IPS-18c (cell line): ENCODE results near the gene AUNIP.

Experiments used
- H3K4me3 ChIP-seq: 2 replicates; pipeline ENCODE4 v1.7.0; 2013; ENCODE audit warnings: low read depth, mild to moderate bottlenecking, low read length, moderate library complexity; ENCODE audit not compliant: insufficient read depth
- H3K9me3 ChIP-seq: one replicate; pipeline ENCODE4 v1.6.1; 2013; ENCODE audit warnings: mild to moderate bottlenecking, low read length, moderate library complexity; ENCODE audit not compliant: control insufficient read depth, insufficient read depth

AUNIP gene

GRCh38 chr1:25820247-25821111, 38.8 kb downstream of the AUNIP start:
- H3K4me3 ChIP-seq, result peak overlapping the region; percentile 94
- no peaks in the 10 kb centered on the region for H3K9me3 ChIP-seq

- peak within 1 kb of the TSS; percentile 94 for H3K4me3 ChIP-seq
Measured at GRCh38 chr1:25819491-25820246, 39.6 kb downstream of the AUNIP start, which contains the start of gene MTFR1L. Gene MTFR1L (plus strand): TSS chr1:25819954. CDS start chr1:25823105, 3,151 bp downstream.

GRCh38 chr1:25818569-25818968, 40.7 kb downstream of the AUNIP start:
- Histone ChIP-seq H3K9me3 (no peaks in the 10 kb centered on the region), H3K4me3 (peak overlapping the region; percentile 94; the same call in 1 of the 2 replicates)

More at GRCh38 chr1:25819491-25820246, 39.6 kb downstream of the AUNIP start, which contains the start of gene MTFR1L:
- no peaks in the 10 kb centered on the region for H3K9me3 ChIP-seq

GRCh38 chr1:25817840-25818501, 41.3 kb downstream of the AUNIP start:
- Histone ChIP-seq H3K9me3 (no peaks in the 10 kb centered on the region), H3K4me3 (no peak overlapping the region)

GRCh38 chr1:25816112-25816718, 43.0 kb downstream of the AUNIP start:
- no peak overlapping the region for H3K4me3 ChIP-seq
- no peaks in the 10 kb centered on the region for H3K9me3 ChIP-seq

GRCh38 chr1:25815208-25816111, 43.8 kb downstream of the AUNIP start:
- no peaks in the 10 kb centered on the region for H3K9me3 ChIP-seq
- no peak overlapping the region for H3K4me3 ChIP-seq

- Histone ChIP-seq H3K9me3 (no peaks in the 10 kb centered on the region), H3K4me3 (no peak overlapping the region)
Measured at GRCh38 chr1:25814549-25815087, 44.6 kb downstream of the AUNIP start.

GRCh38 chr1:25813734-25814471, 45.4 kb downstream of the AUNIP start:
- H3K4me3 ChIP-seq, result no peak overlapping the region

GRCh38 chr1:25813071-25813733, 46.1 kb downstream of the AUNIP start:
- no peaks in the 10 kb centered on the region for H3K9me3 ChIP-seq
- no peak overlapping the region for H3K4me3 ChIP-seq

More at GRCh38 chr1:25813734-25814471, 45.4 kb downstream of the AUNIP start:
- no peaks in the 10 kb centered on the region for H3K9me3 ChIP-seq

- Histone ChIP-seq H3K9me3 (no peaks in the 10 kb centered on the region), H3K4me3 (no peak overlapping the region)
Measured at GRCh38 chr1:25811384-25812082, 47.7 kb downstream of the AUNIP start.

GRCh38 chr1:25810341-25811299, 48.6 kb downstream of the AUNIP start:
- Histone ChIP-seq H3K4me3 (no peak overlapping the region), H3K9me3 (no peaks in the 10 kb centered on the region)

GRCh38 chr1:25809929-25810328, 49.3 kb downstream of the AUNIP start:
- no peak overlapping the region for H3K4me3 ChIP-seq
- H3K9me3 ChIP-seq, result no peaks in the 10 kb centered on the region

GRCh38 chr1:25809283-25809926, 49.9 kb downstream of the AUNIP start:
- Histone ChIP-seq H3K4me3 (no peak overlapping the region), H3K9me3 (no peaks in the 10 kb centered on the region)
